GM19463 (cell line): Measurements from ENCODE around the gene KRTAP9-6.
"Not testable (repeated sequence)": the region's sequence is repeated elsewhere in the genome, so short reads cannot be mapped to it uniquely, and the experiment has no call there.

Experiments
- ATAC-seq: cut with Tn5 transposase; IDR thresholded peaks from one replicate; pipeline ENCODE4 v1.9.1; 2021; ENCODE audit warnings: mild to moderate bottlenecking, moderate library complexity; ENCODE audit not compliant: unreplicated experiment

The KRTAP9-6 gene

GRCh38 chr17:41267711-41268110, 2.5 kb downstream of the KRTAP9-6 start:
- no peak for ATAC-seq

GRCh38 chr17:41271323-41271722, 6.1 kb downstream of the KRTAP9-6 start:
- not testable (repeated sequence) for ATAC-seq

GRCh38 chr17:41271858-41272257, 6.7 kb downstream of the KRTAP9-6 start:
- ATAC-seq: no peak

- not testable (repeated sequence) for ATAC-seq
These were observed 10.5 kb downstream of the KRTAP9-6 start, which contains the start of gene KRTAP9-7 for GRCh38 chr17:41275648-41276190. TSS of gene KRTAP9-7 (plus strand) at chr17:41275698. CDS start at chr17:41275698, 0 bp downstream.

GRCh38 chr17:41278176-41278955, 13.2 kb downstream of the KRTAP9-6 start:
- ATAC-seq: no peak

GRCh38 chr17:41284043-41284442, 18.9 kb downstream of the KRTAP9-6 start:
- ATAC-seq: no peak

- no peak for ATAC-seq
These were observed 19.4 kb downstream of the KRTAP9-6 start for GRCh38 chr17:41284546-41284945.

GRCh38 chr17:41287050-41287449, 21.9 kb downstream of the KRTAP9-6 start:
- ATAC-seq: no peak

- ATAC-seq: no peak
These were observed 28.8 kb downstream of the KRTAP9-6 start for GRCh38 chr17:41294016-41294415.

- no peak for ATAC-seq
These were observed 31.7 kb downstream of the KRTAP9-6 start for GRCh38 chr17:41296846-41297245.

- ATAC-seq: no peak
These were observed 33.4 kb downstream of the KRTAP9-6 start for GRCh38 chr17:41298458-41299135.

GRCh38 chr17:41301204-41301790, 36.1 kb downstream of the KRTAP9-6 start:
- no peak for ATAC-seq

- no peak for ATAC-seq
These were observed 37.0 kb downstream of the KRTAP9-6 start, which contains the start of gene KRTAP29-1 for GRCh38 chr17:41301916-41302901. TSS of gene KRTAP29-1 (minus strand) at chr17:41302851. CDS start at chr17:41302851, 0 bp downstream.

GRCh38 chr17:41302981-41303380, 37.8 kb downstream of the KRTAP9-6 start:
- ATAC-seq: no peak

GRCh38 chr17:41304091-41304490, 38.9 kb downstream of the KRTAP9-6 start:
- no peak for ATAC-seq

GRCh38 chr17:41307647-41308046, 42.5 kb downstream of the KRTAP9-6 start:
- no peak for ATAC-seq

- peak; percentile 65 for ATAC-seq
These were observed 43.2 kb downstream of the KRTAP9-6 start for GRCh38 chr17:41308251-41308917.

- ATAC-seq: peak; percentile 32
These were observed 43.8 kb downstream of the KRTAP9-6 start, which contains the start of gene KRTAP16-1 for GRCh38 chr17:41308918-41309359. TSS of gene KRTAP16-1 (minus strand) at chr17:41309309. CDS start at chr17:41309253, 56 bp downstream.

GRCh38 chr17:41311111-41311510, 45.9 kb downstream of the KRTAP9-6 start:
- ATAC-seq: no peak
